ENCODE measurements around the gene SF3B6. TPM values are rescaled to one million over a fixed set of nuclear protein-coding genes. Genes with fewer than 3 reads are reported as not detected.

The SF3B6 gene
- total and polyA plus RNA-seq, 2 of the 4 experiments (the other 2 are of a cell fraction), result 143 to 191 TPM

DNA sequence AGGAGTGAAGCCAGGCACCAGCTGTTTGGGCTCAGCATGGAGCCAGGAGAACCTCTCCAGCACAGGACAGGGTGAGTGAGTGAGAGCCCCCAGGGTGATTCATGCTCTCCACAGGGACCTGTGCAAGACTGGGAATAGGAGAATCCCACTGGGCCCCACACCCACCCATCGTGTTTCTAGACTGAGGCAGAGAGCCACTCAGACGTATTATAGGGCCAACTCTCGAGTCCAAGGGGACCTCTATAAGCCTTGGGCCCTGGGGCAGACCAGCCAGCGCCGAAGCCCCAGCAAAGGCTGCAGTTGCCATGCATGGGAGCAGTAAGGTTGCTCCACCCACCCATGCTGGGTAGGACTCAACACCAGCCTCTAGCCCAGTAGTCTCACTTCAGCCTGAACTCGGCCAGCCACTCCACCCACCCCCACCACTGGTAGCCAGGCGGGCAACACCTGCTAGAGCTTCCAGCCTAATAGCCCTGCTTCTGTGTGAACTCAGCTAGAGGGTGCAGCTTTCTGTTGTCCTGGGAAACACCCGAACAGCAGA, 28.1 kb upstream of the SF3B6 start:
- Histone ChIP-seq H3K4me1 (ENCODE audit: control insufficient read depth, insufficient read depth, low read length) (no peaks in the 10 kb centered on the region), H3K56ac (ENCODE audit: extremely low read depth, insufficient read depth, low read length) (no peak overlapping the region), H3K27me3 (ENCODE audit: control insufficient read depth, insufficient read depth, low read length) (no peaks in the 10 kb centered on the region), H4K20me1 (ENCODE audit: insufficient read depth, low read length) (no peaks in the 10 kb centered on the region), H2AK5ac (ENCODE audit: low read depth, low read length) (no peak overlapping the region), H3K14ac (replicated peaks; ENCODE audit: low read depth, low read length) (no peak overlapping the region), H2AK9ac (replicated peaks; ENCODE audit: low read depth, low read length, poor library complexity) (no peak overlapping the region), H3K4me3 (ENCODE audit: insufficient read depth, low read depth, low read length) (no peak overlapping the region), H4K91ac (ENCODE audit: insufficient read depth, low read depth, low read length) (no peak overlapping the region), H2BK120ac (ENCODE audit: low read depth, low read length) (no peak overlapping the region), H2AFZ (replicated peaks; ENCODE audit: low read length, poor library complexity) (no peak overlapping the region), H3K36me3 (ENCODE audit: control insufficient read depth, insufficient read depth, low read length) (0 out of 2 replicates have a peak, but pooled peaks cover 2% of the 10 kb centered on the region), H3K9ac (ENCODE audit: low read depth, low read length) (no peak overlapping the region), H3K27ac (ENCODE audit: insufficient read depth, low read length) (no peak overlapping the region), H4K8ac (ENCODE audit: low read depth in 2 of 2, low read length in 2 of 2) (no peak overlapping the region), H4K5ac (ENCODE audit: low read depth, low read length) (no peak overlapping the region), H2BK15ac (ENCODE audit: low read depth, low read length) (no peak overlapping the region), H3K9me1 (ENCODE audit: insufficient read depth, low read length) (no peaks in the 10 kb centered on the region), H3K18ac (ENCODE audit: low read depth, low read length) (no peak overlapping the region), H2BK20ac (ENCODE audit: low read depth, low read length) (no peak overlapping the region), H3K4ac (ENCODE audit: low read depth, low read length) (no peak overlapping the region), H3K9me3 (ENCODE audit: control insufficient read depth, insufficient read depth, low read length) (no peaks in the 10 kb centered on the region; the same call in 1 of the 2 replicates), H3K23ac (ENCODE audit: low read depth, low read length) (no peak overlapping the region), H2BK5ac (ENCODE audit: low read depth, low read length, poor library complexity, severe bottlenecking) (no peak overlapping the region), H3K79me1 (ENCODE audit: low read depth in 1 of 2, low read length in 2 of 2) (no peaks in the 10 kb centered on the region), H3K4me2 (ENCODE audit: low read depth, low read length) (no peak overlapping the region)
- in situ Hi-C loops (cut with MboI; ENCODE audit: low sequenced_read_pairs), result no loop called here
- intact Hi-C loops (cut with micrococcal nuclease), result no loop called here
- POLR2A ChIA-PET (ENCODE audit: unreplicated experiment), result no interaction called here
- DNase-seq (no peak), ATAC-seq (ENCODE audit: low read depth) (no peak)
- WGBS, 2 experiments (ENCODE audit: extremely low coverage in 2 of 2, insufficient read length in 1 of 2), result 80% methylated on average over 2 of the region's 8 CpGs; no CpG with 5 or more reads in 1 of the 2 experiments
- CTCF ChIA-PET, result no interaction called here
- BruUV-seq (replicated peaks), result no TSS peak
- dilution Hi-C loops (cut with HindIII; ENCODE audit: low sequenced_read_pairs, unreplicated experiment), result no loop called here
- TF ChIP-seq RFX5 (IDR thresholded peaks at IDR 0.05; ENCODE audit: low read depth, low read length), result no peak
- TF ChIP-seq, protein P1, sequence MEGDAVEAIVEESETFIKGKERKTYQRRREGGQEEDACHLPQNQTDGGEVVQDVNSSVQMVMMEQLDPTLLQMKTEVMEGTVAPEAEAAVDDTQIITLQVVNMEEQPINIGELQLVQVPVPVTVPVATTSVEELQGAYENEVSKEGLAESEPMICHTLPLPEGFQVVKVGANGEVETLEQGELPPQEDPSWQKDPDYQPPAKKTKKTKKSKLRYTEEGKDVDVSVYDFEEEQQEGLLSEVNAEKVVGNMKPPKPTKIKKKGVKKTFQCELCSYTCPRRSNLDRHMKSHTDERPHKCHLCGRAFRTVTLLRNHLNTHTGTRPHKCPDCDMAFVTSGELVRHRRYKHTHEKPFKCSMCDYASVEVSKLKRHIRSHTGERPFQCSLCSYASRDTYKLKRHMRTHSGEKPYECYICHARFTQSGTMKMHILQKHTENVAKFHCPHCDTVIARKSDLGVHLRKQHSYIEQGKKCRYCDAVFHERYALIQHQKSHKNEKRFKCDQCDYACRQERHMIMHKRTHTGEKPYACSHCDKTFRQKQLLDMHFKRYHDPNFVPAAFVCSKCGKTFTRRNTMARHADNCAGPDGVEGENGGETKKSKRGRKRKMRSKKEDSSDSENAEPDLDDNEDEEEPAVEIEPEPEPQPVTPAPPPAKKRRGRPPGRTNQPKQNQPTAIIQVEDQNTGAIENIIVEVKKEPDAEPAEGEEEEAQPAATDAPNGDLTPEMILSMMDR (conservative IDR thresholded peaks at IDR 0.05; ENCODE audit: low read depth, low read length), result no peak
- no peak for TF ChIP-seq USF2 (IDR thresholded peaks at IDR 0.05; ENCODE audit: low read depth, low read length)
- no peak for TF ChIP-seq RAD21 (IDR thresholded peaks at IDR 0.05; ENCODE audit: low read length)
- TF ChIP-seq, protein P2, sequence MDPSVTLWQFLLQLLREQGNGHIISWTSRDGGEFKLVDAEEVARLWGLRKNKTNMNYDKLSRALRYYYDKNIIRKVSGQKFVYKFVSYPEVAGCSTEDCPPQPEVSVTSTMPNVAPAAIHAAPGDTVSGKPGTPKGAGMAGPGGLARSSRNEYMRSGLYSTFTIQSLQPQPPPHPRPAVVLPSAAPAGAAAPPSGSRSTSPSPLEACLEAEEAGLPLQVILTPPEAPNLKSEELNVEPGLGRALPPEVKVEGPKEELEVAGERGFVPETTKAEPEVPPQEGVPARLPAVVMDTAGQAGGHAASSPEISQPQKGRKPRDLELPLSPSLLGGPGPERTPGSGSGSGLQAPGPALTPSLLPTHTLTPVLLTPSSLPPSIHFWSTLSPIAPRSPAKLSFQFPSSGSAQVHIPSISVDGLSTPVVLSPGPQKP (IDR thresholded peaks at IDR 0.05; ENCODE audit: borderline replicate concordance, low read depth, low read length), result no peak
